ENCODE data around the gene KCTD10.
"Not testable (repeated sequence)": the region's sequence is repeated elsewhere in the genome, so short reads cannot be mapped to it uniquely, and the experiment has no call there.

The KCTD10 gene

DNA sequence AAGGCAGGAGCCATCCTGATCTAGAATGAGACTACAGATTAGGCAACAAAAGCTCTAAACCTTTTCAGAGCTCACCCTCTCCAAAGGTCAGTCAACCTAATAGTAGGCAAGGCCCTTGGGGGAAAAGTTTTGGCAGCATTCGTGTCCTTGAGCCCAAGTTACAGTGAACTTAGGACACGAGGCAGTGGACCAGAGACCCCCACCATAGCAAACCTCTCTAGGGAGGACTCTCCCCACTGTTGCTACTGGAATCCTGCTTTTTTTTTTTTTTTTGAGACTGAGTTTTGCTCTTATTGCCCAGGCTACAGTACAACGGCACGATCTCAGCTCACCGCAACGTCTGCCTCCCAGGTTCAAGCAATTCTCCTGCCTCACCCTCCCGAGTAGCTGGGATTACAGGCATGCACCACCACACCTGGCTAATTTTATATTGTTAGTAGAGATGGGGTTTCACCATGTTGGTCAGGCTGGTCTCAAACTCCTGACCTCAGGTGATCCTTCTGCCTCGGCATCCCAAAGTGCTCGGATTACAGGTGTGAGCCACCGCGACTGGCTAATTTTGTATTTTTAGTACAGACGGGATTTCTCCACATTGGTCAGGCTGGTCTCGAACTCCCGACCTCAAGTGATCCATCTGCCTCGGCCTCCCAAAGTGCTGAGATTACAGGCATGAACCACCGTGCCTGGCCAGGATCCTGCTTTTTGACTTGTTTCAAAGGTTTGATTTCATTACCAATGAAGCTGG is 3.4 kb downstream of the KCTD10 start:
- not testable (repeated sequence) for DNase-seq (ENCODE audit: low spot score)

DNA sequence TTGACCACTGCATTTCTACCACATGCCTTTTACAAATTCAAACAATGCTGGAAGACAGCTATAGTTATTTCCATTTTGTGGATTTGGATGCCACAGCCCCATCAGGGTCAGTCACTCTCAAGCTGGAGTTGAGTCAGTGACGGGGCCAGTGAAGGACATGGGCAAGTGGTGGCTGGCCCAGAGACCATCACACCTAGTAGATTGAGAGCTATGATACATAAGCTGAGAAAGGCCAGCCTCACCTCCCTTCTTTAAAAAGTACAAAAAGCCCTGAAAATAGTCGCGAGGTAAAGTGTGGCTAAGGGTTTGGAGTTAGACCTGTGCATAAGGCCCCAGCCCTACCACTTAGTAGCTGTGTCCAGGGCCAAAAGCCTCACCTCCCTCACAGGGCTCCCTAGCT is 4.1 kb downstream of the KCTD10 start:
- DNase-seq (ENCODE audit: low spot score): no peak

DNA sequence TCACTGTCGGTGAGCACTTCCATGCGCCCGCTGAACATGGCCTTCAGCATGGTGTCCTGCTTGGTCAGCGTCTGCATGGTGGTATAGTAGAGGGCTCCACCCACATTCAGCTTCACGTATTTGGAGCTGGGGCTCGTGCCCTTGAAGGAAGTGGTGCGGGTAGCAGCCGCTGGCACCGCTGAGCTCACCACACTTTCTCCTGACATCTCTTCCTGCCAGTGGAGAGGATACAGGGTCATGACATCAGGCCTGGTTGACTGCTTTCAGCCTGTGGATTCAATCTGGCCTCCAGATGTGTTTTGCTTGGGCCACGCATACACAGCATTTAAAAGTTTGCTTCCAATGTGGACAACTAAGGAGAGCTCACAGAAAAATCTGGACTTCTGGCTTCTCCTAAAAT is 7.6 kb downstream of the KCTD10 start:
- no peak for DNase-seq (ENCODE audit: low spot score)

DNA sequence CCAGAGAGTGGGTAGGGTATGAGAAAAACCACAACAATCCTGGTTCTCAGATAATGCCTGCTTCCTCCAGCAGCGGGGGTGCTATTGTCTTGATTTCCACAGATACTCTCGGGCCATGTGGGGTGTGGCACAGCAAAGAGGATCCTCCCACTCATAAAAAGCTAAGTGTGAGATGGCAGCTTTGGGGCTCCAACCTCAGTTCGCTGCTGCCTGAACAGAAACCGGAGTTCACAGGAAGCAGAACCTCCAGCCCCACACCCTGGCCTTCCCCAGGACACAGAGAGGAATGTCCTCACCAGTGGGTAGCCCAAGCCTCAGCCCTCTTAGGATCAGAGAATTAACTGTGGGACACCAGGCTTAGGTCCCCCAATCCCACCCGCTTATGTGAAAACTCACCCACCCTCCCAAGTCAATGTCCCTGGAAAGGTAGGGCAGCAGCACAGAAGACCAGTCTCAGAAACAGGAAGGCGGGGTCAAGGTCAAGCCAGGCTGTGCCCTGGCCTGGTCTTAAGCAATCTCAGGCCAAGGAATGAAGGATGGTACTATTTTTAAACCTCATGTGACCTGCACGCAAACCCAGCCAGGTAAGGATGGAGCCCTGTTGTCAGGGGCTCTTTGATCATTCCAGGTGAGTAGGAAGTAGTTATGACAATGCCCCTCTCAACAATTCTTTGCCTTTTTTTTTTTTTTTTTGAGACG is 9.0 kb downstream of the KCTD10 start:
- no peak for DNase-seq (ENCODE audit: low spot score)

DNA sequence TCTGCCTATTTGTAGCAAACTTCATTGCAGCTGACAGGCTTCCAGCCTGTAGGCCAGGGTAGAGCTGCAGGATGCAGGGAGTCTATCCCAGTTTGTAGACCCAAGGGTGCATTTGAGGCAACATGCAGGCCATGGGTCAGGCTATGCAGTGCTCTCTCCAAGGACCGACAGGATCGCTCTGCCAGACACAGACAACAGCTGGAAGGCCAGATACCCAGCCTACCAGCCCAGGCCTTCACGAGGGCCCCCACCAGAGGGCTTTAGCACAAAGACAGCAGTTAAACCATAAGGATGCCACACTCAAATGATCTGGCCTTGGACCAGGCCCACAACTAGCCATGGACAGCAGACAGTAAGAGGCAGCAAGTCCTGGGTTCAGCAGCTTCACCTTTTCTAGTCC is 10.3 kb downstream of the KCTD10 start:
- DNase-seq (ENCODE audit: low spot score): no peak

DNA sequence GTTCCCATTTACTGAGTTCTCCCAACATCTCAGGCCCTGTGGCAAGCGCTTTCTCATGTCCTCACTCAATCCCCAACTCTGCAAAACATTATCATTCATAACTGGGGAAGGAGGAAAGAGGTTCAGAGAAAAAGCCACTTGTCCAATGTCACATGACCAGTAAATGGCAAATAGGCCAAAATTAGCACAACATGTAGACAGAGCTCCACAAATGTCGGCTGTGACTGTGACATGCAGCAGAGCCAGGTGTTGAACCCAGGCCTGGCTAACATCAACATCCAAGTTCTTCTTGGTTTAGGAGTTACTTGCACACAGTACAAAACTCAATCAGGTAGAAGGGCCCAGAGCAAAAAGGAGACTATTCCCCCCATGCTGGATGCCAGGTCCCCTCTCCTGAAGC is 10.8 kb downstream of the KCTD10 start:
- no peak for DNase-seq (ENCODE audit: low spot score)

DNA sequence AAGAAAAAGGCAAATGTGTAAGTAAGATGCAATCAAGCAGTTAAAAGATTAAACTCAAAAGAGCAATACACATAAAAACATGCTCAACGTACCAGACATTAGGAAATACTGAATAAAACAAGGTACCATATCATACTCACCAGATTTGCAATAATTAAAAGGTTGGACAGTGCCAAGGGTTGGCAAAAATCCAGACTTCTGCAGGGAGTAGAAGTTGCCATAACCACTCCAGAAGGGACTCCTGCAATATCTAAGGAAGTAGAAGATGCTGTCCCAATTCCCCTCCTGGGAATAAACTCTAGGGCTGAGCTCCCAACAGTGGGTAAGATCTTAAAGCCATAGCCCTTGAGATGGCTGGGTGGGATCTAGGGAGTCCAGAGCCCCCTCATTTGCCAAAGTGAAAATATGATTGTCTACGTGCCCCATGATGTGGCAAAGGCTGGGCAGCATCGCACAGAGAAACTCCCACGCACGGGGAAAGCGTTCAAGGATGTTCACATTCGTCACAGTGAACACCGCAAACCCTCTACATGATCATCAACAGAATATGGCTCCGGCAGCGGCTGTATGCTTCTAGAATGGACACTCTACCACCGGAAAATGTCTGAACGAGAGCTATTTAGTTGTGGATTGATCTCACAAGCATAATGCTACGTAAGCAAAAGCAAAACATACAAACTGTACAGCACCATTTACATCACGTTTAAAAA is 12.3 kb downstream of the KCTD10 start:
- no peak for DNase-seq (ENCODE audit: low spot score)

DNA sequence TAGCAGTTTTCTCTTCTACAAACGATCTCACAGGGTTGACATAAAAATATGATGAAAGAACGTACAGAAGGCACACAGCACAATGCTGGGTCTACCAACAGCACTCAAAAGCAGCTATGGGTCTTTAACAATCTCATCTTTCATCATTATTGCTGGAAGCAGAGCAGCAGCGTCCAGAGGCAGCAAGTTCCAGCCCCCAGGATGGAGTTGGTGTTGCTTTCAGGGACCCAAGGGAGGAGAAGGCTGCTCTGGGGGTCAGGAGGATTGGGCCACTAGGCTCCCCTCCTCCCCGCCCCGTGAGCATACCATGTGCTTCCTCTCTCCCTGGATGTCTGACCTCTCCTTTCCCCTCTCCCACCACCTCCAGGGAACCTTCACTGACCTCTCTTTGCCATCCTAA is 13.3 kb downstream of the KCTD10 start:
- no peak for DNase-seq (ENCODE audit: low spot score)

DNA sequence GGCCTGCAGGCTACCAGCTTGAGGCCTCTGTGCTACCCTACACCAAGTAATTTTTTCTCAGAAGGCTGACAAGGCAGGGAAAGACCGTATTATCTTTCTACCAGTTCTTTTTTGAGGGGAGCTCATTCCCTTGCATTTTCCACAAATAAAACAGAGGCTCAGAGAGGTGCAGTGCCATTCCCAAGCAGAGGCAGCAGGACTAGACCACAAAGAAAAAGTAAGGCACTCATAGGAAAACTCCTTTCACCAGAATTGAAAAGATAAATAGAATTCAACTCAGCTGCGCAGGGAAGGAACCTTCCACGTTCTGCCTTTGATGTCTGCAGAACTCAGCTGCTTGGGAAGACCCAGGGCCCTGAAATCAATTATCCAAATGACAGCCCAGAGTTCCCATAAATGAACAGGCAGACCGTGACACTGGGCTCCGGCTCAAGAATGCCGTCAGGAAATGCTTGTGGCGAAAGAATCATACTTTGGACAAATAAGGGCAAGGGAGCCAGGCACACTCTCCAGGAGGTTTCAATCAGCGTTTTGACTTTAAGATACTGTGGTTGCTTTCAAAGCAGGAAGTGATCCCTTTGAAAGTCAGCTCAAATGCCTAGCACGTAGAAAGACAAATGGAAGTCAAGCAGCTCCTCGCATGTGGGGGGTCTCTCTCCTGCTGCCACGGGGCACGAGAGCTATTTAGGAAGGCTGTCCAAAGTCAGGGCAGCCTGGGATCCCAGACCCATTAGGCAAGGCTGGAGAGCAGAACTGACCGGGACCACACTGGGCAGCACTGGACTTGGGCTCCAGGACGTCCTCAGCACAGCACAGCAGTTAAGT is 14.0 kb downstream of the KCTD10 start:
- no peak for DNase-seq (ENCODE audit: low spot score)

DNA sequence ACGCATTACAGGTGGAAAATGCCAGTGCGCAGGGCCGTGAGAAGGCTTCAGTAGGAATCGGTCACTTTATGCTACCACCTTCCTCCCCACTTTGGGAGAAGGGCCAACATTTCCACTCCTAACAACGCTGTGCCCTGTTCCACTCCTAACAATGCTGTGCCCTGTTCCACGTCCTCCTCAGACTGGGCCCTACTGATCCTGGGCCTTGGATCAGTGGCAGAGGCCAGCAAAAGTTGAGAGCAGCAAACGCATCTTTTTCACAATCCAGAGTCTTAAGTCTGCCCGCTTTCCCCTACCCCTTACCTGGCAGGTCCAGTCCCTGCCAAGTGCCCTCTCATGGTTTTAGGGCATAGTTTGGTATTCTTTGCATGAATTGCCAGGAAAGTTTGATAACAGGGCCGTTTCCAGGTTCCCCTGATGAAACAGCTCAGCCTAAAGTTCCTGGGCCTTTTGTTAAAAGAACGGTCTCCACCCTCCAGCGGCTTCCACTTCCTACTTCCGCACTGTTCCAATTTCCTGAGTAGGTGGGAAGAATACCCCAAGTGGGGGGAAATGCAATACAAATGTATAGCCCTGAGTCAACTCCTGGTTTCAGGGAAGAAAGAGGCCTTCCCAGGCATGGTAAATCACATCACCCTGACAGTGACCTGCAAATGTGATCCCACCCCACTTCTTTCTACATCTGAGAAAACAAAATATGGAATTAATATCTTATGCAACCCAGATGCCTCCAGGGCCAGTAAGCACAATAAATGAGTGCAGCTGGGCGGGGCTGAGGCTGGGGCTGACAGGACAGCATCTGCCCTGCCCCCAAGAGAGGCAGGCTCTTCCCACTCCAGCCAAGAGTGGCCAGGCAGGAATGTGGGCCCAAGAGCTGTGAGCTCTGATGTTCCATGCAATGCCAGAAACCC is 15.0 kb downstream of the KCTD10 start:
- DNase-seq (ENCODE audit: low spot score): no peak

DNA sequence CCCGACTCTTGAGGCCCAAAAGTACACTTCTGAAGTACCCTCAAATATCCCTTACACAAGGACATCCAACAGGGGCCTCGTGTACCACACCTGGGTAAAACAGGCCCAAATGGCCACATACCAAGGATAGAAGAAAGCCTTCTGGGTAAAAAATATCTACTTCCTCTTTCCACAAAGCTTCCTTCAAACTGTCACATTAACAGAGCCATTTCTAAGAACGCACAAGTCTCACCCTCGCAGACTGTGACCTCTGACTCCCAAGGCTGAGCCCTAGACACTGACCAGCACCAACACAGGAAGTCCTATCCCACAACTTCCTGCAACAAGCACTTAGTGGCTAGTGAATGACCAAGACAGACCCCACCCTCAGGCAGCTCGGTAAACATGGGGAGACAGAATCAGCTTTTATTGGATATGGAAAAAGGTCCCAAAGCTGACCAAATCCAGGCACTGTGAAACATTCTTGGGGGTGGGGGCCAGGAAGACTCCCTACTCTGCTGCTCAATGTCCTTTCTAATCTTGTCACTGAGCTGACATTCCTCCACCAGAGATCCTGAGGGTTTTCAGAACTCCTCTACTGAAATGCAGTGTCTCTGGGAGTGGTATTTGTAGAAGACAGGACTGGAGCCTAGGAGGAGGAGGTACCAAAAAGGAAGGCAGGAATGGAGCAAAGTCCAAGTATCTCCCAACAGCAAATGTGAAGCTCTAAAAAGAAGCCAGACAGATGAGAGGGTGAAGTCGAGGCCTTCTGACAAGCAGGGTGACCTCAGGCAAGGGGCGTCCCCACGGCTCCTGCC is 15.9 kb downstream of the KCTD10 start:
- no peak for DNase-seq (ENCODE audit: low spot score)

DNA sequence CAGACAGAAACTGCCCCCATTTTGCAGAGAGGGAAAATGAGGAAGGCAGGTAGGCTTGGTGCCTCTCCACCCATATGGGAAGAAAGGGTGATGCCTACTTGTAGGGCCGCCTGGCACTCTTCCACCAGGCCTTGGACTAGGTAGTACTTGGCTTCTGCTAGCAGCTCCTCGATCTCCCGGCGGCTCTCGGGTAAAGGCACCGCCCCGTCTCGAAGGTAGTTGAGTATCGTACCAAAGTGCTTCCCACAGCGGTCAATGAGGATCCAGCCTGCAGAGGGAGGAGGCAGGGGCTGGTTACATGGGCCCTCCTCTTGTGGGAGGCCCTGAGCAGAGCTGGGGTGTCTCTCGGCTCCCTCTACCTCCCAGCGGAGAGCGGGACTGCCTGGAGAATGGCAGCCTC is 16.6 kb downstream of the KCTD10 start:
- no peak for DNase-seq (ENCODE audit: low spot score)

DNA sequence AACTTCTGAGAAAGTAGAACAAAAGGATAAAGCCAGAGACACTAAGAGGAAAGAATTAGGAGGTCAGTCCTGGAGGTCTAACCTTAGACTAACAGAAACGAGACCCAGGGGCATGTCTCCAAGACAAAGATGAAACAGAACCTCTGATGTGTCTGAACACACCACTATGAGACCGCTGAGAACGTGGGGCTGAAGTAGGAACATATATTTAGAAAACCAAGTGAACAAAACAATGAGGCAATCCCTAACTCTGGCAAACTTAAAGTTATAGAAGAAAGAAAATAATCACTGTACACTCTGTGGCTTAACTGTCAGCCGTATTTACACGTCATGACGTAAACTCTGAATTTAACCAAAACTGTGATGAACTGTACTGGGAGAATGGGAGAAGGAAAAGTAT is 17.9 kb downstream of the KCTD10 start:
- DNase-seq (ENCODE audit: low spot score): no peak

DNA sequence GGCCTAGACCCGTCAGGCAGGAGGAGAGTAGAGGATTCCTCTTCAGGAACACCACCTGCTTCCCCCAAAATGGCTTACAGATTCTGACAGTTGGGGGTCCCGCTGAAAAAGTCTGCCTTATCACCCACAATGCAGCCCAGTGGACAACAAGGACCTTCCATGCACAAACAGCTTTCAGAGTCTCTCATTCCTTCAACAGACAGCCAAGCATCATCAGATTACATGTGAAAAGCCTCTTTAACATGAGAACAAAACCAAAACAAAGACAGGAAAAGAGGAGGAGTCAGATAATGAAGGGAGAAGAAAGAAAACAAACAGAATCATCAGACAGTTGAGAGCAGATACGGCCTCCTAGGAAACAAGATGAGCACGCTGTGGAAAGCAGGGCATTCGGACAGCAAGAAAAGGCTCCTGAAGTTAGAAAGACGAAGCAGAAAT is 18.3 kb downstream of the KCTD10 start:
- DNase-seq (ENCODE audit: low spot score): no peak

DNA sequence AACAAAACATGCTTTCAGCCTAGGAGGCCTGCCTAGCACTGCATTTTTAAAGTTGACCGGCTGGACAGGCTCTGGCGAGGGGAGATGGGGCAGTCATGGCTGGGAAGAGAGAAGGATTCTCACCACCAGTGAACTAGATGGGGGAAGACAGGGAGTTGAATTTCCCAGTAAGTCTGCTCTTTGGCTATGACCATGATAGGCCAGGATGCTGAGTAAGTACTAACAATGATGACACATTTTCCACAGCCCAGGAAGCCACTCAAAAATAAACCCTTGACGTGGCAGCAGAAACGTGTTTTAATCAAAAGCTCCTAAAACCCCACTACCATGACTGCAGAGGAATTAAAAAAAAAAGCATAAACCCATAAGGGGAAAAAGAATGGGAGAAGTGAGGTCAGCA is 19.0 kb downstream of the KCTD10 start:
- no peak for DNase-seq (ENCODE audit: low spot score)

DNA sequence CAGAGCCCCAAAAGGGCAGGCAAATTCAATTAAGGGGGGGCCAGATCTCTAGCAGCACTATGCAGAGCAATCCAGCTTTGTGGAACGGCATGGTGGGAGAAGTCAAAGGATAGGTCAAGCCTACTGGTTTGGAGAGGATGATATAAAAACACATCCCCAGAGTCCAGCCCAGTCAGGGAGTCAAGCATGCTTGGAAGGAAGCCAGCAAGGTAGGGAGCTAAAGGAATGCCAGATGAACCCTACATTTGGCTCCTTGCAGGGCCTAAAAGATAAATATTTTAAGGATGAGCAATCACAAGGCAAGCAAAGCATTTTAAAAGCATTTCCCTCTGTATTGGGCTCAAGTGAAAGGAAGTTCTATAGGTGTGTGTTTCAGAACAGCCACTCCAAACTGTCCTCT is 21.4 kb downstream of the KCTD10 start:
- DNase-seq (ENCODE audit: low spot score): no peak

DNA sequence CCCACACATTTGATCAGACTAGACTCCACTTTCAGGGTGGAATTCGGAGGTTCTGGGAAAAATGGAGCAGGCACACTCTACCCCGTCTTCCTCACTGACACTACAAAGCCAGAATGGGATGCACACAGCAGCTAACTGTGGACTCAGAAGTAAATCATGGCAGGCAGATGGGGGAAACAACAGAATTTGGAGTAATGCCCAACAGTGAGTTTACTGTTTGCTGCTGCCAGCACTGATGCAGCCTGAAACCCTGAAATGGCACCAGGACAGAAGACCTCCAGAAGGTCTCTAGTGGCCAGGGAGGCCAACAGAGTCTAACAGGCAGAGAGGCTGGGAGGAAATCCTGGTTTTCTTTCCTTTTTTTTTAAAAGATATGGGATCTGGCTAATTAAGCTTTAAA is 24.6 kb downstream of the KCTD10 start:
- no peak for DNase-seq (ENCODE audit: low spot score)

DNA sequence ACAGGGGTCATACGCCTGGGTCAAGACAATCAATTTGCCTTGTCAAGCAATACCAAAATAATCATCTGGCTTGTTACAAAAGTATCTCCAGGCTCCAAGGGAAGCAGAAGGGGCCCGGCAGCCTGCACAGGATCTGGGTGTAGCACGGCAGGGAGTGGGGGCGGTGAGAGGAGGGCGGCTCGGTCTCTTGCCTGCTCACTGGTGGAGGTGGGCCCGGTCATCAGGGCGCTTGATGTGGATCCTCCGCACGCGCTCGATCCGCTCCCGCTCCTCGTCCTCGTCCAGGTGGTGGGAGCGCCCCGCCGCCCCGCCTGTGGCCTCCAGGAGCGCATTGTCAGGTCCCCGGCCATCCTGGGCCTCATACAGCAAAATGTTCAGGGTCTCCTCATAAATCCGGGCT is 25.7 kb downstream of the KCTD10 start:
- no peak for DNase-seq (ENCODE audit: low spot score)

DNA sequence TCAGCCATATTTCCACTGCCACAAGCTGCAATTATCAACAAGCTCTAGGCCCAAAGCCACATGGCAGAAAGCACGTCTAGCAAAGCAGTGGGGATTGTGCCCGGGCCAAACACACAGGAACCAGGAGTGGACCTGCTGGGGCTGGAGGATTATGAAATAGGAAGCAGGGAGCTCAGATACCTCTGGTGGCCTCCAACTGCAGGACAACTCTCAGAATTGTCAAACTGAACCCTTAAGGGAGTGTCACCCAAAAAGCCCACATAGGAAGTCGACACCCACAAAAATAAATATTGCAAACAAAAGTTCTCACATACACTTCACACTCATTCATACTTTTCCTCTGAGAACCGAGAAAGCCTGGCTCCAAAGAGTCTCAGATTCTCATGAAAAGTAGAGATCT is 26.1 kb downstream of the KCTD10 start:
- no peak for DNase-seq (ENCODE audit: low spot score)

DNA sequence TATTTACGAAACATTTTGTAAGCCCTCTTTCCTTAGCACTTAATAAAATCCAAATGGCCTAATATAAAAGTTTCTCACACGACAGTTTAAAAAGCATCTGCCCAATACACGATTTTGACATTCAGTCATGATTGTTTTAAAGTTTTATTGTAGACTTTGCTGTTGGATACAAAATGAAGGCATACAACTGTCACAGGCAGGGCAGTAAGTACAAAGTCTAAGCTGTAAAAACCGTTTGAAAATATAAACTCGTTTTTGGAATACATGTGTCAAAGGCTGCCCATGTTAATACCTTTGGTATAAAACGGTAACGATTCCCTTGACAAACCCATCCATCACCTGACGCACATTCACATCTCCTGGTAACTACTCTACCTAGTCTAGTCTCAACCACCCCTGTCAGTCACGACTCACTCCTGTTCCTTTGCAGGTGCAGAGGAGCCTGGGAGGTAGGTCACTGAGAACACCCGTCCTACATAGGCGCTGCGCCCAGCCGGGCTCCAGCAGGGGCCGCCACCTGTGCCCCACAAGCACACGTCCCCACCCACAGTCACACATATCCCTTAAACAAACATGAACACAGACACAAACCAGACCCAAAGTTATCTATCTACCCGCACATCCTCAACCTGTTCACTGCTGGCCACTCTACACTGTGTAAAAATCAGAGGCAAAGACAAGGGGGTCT is 27.1 kb downstream of the KCTD10 start:
- no peak for DNase-seq (ENCODE audit: low spot score)

All from hematopoietic multipotent progenitor cell treated with erythropoietin and hydrocortisone succinate and interleukin-3 and kit ligand, for 17 days (in vitro differentiated cells).